Superior temporal gyrus (tissue), 1 donor: Measurements from ENCODE around the gene SHC4.
"Not testable (repeated sequence)": the region's sequence is repeated elsewhere in the genome, so short reads cannot be mapped to it uniquely, and the experiment has no call there.

ENCODE experiments used
- DNase-seq: peaks from one replicate; pipeline ENCODE4 v3.0.0-alpha.2; 2016; ENCODE audit errors: extremely low spot score

SHC4 gene

GRCh38 chr15:48883699-48884098, 80.0 kb downstream of the SHC4 start:
- no peak for DNase-seq

GRCh38 chr15:48880070-48880634, 83.6 kb downstream of the SHC4 start:
- no peak for DNase-seq

GRCh38 chr15:48877630-48878595, 85.8 kb downstream of the SHC4 start, which contains the start of gene EID1:
Gene EID1 (plus strand): TSS chr15:48878134. CDS start chr15:48878177, 43 bp downstream.
- DNase-seq, result peak; percentile 97

GRCh38 chr15:48876057-48876456, 87.7 kb downstream of the SHC4 start:
- DNase-seq, result no peak

- DNase-seq, result peak; percentile 57
Observed at GRCh38 chr15:48875241-48875960, 88.3 kb downstream of the SHC4 start.

GRCh38 chr15:48872632-48873031, 91.1 kb downstream of the SHC4 start:
- DNase-seq, result no peak

GRCh38 chr15:48871542-48871941, 92.2 kb downstream of the SHC4 start:
- no peak for DNase-seq

GRCh38 chr15:48869966-48870365, 93.8 kb downstream of the SHC4 start:
- no peak for DNase-seq

- DNase-seq, result no peak
Observed at GRCh38 chr15:48868536-48868935, 95.2 kb downstream of the SHC4 start.

- no peak for DNase-seq
Observed at GRCh38 chr15:48868023-48868422, 95.7 kb downstream of the SHC4 start.

- DNase-seq, result no peak
Observed at GRCh38 chr15:48866141-48866563, 97.6 kb downstream of the SHC4 start.

- no peak for DNase-seq
Observed at GRCh38 chr15:48865370-48866079, 98.2 kb downstream of the SHC4 start.

GRCh38 chr15:48862705-48863104, 101.0 kb downstream of the SHC4 start:
- DNase-seq, result no peak

GRCh38 chr15:48861813-48862431, 101.8 kb downstream of the SHC4 start:
- peak; percentile 92 for DNase-seq

- no peak for DNase-seq
Observed at GRCh38 chr15:48859426-48859825, 104.3 kb downstream of the SHC4 start.

- DNase-seq, result no peak
Observed at GRCh38 chr15:48858401-48858800, 105.3 kb downstream of the SHC4 start.

- DNase-seq, result no peak
Observed at GRCh38 chr15:48856942-48857341, 106.8 kb downstream of the SHC4 start.

GRCh38 chr15:48855501-48856440, 107.9 kb downstream of the SHC4 start:
- DNase-seq, result peak; percentile 70

- DNase-seq, result not testable (repeated sequence)
Observed at GRCh38 chr15:48854434-48854833, 109.3 kb downstream of the SHC4 start.

GRCh38 chr15:48851956-48852355, 111.8 kb downstream of the SHC4 start:
- DNase-seq, result no peak
